ENCODE results near the gene ORC5.
A peak's percentile ranks its signal among the peaks of the same experiment; 100 is the strongest.
"Not testable (repeated sequence)": the region's sequence is repeated elsewhere in the genome, so short reads cannot be mapped to it uniquely, and the experiment has no call there.

Gene ORC5

DNA sequence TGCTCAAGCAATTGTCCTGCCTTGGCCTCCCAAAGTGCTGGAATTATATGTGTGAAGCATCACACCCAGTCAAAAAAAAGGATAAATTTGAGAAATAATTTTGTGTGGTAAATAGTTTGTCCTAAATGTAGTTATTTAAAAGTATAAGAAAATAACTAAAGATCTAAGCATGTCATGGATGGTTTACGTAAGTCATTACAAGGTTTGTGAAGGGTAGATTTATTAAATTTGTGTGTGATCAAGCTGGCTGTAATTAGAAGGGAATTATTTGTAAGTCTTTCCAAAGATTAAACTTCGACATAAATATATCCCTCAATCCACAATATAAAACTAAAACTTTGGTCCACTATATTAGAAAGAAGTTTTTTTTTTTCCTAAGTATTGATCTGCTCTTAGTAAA lies 28.6 kb downstream of the ORC5 start:
- peak; percentile 46 for DNase-seq

DNA sequence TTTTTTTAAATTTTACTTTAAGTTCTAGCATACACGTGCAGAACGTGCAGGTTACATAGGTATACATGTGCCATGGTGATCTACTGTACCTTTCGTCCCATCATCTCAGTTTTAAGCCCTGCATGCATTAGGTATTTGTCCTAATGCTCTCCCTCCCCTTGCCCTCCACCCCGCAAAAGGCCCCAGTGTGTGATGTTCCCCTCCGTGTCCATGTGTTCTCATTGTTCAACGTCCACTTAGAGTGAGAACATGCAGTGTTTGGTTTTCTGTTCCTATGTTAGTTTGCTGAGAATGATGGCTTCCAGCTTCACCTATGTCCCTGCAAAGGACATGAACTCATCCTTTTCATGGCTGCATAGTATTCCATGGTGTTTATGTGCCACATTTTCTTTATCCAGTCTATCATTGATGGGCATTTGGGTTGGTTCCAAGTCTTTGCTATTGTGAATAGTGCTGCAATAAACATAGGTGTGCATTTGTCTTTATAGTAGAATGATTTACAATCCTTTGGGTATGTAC lies 30.2 kb downstream of the ORC5 start:
- not testable (repeated sequence) for DNase-seq

DNA sequence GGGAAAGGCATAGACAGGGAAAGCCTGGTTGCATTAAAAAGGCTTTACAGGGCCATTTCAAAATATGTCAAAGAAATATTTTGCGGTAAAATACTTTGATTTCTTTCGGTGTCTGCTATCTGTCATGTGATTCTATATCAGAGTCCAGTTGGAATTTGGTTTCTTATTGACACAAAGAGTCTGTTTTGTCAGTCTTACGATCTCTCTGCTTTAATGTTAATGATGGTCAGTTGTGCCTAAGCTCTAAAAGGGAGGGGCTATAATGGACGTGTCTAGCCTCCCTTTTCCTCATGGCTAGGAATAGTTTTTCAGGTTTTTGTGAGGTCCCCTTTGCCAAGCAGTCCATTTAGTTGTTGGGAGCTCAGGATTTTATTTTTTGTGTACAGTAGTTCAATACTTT lies 31.5 kb downstream of the ORC5 start:
- DNase-seq, result no peak

DNA sequence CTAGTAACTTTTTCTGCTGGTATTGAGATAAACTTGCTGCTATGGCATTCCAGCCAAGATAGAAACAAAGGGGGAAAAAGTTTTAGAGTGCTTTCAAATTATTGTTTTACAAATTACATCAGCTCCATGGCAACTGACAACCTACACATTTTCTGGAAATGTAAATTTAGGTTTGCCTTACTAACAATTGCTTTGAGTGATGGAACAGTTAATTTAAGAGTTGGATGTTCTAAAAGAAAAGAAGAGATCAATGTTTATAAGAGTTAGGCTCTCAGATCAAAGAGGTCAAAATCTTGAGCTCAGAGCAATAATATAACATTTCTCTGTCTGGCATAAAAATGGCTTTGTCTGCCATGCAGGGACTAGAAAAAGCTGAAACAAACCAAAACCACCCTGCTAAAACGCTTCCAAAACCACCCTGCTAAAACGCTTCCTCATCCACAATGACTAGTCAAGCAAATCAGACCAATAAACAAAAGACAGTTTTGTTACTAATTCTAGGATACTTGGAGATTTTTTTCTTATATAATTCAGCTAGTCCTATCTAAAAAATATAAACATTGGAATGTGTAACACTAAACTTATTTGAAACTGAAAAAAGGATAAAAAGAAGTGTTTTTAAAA lies 32.3 kb downstream of the ORC5 start:
- peak; percentile 31 for DNase-seq

DNA sequence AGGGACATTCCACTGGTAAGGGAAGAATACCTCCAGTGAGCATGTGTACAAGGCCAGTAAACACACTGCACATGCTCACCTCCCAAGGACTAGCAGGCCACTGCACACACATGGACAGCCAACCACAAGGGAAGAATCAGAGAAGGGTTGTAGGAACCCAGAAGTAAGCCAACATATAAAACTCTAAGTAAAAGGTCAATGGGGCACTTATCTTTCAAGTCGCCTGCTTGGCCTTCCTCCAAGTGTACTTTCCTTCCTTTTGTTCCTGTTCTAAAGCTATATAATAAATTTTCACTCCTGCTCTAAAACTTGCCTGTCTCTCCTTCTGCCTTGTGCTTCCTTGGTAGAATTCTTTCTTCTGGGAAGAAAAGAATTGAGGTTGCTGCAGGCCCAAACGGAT lies 33.0 kb downstream of the ORC5 start:
- peak; percentile 60 for DNase-seq

DNA sequence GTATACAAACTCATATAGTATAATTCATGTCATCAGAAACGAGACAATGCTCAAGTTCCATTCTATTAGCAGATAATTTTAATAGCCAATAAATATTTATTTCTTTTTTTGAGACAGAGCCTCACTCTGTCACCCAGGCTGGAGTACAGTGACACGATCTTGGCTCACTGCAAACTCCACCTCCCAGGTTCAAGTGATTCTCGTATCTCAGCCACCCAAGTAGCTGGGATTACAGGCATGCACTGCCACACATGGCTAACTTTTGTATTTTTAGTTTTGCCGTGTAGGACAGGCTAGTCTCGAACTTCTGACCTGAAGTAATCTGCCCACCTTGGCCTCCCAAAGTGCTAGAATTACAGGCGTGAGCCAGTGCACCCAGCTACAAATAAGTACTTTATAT lies 45.7 kb downstream of the ORC5 start:
- no peak for DNase-seq

DNA sequence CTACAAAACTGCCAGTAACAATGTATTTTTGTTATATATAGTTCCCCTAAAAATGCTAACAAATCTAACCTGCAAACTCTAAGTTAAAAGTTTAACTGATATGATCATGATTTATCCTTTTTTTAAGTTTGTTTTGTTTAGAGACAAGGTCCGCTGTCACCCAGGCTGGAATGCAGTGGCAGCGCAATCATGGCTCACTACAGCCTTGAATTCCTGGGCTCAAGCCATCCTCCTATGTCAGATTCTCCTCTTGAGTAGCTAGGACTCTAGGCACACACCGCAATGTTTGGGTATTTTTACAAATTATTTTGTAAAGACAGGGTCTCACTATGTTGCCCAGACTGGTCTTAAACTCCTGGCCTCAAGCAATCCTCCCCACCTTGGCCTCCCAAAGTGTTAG lies 46.6 kb downstream of the ORC5 start:
- no peak for DNase-seq

DNA sequence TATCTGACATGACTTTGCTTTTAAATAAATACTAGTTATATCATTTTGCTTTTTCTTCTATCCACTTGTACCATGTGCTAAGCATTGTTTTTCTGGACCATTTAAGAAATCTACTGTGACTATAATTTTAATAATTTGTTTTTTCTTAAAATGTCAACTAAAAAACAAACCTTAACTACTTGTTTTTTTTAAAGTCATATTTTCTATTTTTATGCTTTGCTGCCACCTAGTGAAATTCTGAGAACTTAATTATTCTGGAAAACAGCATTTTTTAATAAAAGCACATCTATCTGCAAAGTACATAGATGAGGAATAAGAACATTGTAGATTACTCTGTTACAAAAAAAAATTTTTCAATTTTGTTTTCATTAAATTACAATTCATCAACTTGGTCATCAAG lies 47.4 kb downstream of the ORC5 start:
- DNase-seq, result peak; percentile 65

DNA sequence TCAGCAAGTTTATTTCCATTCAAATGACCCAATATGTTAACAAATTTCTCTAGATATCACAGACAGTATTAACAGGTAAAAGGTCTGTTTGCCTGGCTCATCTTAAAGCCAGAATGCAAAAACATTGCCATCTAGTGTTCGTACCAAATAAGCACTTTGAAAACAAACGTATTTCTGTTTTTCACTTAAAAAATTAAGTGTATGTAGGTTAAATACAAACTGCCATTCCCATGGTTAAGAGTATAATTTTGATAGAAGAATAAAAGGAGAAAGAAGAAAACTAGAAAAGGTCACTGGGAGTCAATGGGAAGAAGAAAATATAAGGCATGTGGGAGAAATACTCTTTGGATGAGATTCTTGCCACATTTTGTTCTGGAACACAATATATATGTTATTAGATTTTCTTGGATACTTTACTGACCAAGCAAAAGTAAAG lies 51.0 kb downstream of the ORC5 start:
- DNase-seq, result peak; percentile 61

DNA sequence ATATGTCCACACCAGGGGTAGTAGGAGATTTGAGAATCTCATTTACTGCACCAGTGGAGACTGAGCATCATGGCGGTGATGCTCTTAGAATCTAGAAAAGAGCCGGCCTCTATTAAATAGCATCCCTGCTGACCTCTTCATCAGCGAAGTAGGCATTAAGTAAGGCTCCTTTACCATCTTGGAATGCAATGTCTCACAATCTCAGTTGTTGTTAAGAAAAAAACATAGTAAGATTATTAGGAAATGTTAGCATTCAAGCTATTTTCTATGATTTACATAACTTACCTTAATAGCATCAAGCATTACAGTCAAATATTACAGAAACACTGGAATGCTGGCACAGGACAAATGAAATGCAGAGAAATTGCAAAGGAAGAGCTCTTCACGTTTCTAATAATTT lies 54.5 kb downstream of the ORC5 start:
- DNase-seq, result no peak

DNA sequence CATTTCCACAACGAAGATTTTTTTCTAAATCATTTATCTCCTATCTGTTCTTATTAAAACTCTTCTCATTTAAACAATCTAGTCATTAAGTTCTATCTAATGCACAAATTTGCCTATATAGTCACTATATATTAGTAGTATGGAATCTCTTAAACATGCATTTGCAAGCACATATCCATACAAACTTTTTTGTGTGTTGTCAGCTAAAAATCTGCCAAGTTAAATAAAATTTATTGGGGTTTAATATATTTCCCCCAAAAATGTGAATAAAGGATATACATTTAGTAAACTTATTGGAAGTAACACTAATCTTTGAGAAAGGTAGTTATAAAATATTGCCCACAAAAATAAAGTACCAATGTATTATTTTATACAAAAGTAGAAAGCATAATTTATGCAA lies 55.3 kb downstream of the ORC5 start:
- DNase-seq, result no peak

DNA sequence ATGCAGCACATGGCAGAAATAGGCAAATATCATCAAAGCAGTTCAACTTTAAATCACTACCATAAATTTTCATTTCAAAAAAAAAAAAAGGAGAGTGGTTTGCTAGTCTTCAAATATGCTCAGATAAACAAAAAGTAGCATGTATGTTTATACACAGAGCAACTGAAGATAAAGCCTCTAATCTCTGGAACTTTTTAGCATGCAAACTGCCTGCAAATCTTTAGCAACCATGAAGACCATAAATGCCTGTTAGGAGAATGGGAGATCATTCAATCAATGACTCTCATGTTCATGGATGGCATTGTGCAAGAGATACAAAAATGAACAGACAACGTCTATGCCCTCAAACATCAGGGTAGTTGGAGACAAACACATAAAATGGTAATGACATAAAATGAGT lies 57.3 kb downstream of the ORC5 start:
- no peak for DNase-seq

DNA sequence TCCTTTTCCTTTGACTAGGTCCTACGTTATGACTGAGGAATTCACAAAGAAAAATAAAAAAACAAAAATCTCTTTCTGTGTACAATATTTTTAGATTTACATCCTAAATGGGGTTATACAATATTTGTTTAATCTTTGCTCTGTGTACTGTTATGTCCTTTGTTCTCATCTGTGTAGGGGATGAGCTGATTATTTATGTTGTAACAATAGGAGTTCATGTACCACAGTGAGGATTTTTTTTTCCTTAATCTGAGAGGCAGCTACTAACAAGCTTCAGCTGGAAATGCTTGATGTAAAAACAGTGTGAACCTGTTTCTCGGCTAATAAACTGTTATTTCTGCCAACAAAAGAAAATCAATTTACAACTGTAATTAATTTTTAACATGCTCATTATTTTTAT lies 58.0 kb downstream of the ORC5 start:
- no peak for DNase-seq

DNA sequence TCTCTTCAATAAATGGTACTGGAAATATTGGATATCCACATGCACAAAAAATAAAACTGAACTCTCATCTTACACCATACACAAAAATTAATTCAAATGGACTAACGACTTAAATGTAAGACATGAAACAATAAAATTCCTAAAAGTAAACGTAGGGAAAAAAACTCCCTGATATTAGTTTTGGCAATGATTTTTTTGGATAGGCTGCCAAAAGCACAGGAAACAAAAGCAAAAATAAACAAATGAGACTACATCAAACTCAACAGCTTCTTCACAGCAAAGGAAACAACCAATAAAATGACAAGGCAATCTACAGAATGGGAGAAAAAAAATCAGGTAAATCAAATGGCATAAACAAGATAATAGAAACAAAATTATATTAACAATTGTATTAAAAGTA lies 65.7 kb downstream of the ORC5 start:
- DNase-seq, result no peak

DNA sequence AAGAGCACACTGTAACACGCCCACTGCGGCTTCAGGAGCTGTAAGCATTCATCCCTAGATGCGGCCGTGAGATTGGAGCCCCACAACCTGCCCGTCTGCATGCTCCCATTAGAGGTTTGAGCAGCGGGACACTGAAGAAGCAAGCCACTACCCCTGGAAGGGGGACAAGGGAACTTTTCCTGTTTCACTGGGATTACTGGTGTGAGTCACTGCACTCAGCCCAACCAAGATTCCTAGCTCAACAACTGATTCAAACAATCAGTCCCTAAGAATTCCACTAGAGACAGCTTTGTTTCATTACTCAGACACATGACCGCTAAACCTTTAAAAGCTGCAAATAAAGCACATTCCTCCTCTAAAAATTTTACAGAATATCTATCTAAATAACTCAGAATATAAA lies 69.8 kb downstream of the ORC5 start:
- no peak for DNase-seq

DNA sequence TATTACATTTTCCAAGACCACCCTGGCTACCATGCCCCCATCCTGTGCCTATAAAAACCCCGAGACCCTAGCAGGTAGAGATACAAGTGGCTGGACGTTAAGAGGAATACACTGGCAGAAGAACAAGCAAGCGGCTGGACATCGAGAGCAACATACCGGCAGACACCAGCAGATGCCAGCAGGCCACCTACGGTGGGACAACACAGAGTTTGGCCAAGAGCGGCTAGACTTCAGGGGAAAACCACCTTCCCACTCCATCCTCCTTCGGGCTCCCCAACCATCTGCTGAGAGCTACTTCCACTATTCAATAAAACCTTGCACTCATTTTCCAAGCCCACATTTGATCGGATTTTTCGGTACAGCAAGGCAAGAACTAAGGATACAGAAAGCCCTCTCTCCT lies 70.3 kb downstream of the ORC5 start:
- DNase-seq, result no peak

DNA sequence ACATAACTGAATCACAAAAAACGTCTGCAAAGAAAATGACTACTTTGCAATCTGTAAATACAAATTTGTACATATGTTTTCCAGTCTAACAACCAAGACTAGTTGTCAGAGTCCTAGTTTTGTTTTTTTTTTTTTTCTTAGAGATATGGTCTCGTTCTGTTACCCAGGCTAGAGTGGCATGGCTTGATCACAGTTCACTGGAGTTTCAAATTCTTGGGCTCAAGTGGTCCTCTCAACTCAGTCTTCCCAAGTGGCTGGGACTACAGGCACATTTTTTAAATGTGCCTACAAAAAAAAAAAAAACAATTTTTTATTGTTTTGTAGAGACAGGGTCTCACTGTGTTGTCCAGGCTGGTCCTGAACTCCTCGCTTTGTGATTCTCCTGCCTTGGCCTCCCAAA lies 70.8 kb downstream of the ORC5 start:
- no peak for DNase-seq

DNA sequence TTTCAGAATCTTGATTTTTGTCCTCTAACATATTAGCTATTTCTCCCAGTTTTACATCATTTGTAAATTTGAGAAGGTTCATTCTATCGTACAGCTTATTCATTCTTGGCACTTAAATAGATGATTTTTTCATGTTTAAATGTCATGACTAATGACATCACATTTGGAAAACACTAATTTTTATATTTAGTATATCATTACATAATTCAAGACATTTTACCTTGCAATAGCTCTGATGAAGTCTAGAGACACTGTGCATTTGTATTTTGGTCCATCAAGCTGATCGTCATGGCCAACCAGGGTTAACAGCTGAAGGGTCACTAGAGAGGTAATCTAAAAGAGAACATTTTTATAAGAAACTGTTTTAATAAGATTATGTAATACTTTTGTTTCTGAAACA lies 71.3 kb downstream of the ORC5 start:
- no peak for DNase-seq

DNA sequence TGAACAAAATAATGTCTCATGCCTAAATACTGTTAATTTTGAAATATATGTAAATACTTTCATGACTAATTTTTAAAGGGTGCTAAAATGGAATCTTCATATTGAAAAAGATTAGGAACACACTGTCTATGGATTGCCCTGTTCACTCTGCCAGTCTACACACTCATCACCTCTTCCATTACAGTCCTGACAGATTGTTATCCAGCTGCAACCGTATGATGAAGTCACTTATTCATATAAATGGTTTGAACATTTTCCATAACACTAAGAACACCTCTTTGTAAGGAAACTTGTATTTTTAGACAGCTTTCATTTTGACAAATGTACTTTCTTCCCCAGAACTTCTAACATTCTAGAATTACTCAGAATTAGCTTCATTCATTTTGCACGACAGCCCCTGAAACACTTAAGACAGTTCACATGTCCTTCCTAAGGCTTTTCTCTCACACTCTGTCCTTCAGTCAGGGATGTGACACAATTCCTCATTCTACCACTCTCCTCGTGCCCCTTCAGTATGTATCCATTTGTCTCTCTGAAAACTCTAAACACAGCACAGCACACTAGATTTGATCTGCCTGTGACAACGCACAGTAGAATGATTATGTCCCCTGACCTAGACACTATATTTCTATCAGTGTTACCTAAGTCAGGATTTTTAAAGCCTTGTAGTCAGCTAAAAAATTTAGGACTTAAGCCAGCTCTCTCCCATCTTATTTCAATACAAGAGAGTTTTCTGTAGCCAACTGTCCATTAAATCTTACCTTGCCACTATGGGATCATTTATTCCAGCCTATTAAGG lies 71.9 kb downstream of the ORC5 start:
- no peak for DNase-seq

DNA sequence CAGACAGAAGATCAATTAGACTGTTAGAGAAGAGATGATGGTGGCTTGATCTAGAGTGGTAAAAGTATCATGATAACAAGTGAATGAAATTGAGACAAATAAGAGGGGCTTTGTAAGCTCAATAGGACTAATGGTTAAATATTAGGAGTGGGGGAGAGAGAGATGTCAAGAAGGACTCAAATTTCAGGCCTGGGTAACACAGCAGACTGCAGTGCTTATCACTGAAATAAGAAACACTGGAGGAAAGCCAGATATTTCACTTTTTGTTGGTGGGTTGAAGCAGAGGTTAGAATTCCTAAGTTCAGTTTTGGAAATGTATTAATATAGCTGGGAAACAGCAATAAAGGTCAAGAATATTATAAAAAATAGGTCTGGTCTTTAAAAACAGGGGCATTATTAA lies 74.6 kb downstream of the ORC5 start:
- DNase-seq, result no peak

DNA sequence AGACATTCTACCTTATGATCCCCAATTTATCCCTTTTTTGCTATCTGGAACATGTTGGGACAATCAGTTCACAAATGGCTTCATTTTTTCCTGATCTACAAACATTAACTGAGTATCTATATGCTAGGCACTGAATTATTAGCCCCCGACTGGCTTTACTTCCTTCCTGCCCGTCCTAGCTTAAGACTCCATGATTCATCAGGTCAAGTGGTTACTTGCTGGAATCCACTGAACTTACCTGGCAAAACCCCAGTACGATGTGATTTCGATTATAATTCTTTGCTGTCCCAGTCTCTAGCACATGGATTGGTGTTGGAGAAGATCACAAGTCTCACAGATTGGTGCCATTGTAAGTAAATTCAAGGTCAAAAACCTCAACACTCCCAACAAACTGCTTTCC lies 77.1 kb downstream of the ORC5 start:
- DNase-seq, result no peak

DNA sequence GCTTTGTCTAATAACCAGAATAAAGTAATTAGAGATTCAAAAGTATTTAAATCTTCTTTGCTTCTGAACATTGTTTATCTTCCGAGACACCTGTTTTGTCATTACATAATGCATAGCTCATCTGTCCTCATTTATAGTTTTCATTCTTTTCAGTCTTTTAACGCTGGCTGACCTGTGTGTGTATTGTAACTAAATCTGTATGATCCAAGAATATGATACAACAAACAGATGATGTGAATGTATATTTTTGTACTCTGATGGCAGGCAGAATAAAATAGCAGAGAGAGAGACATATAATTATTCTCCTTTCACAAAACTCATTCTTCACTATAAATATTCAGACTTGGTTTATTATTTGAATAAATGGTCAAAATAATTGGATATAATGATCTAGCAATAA lies 80.6 kb downstream of the ORC5 start:
- no peak for DNase-seq

DNA sequence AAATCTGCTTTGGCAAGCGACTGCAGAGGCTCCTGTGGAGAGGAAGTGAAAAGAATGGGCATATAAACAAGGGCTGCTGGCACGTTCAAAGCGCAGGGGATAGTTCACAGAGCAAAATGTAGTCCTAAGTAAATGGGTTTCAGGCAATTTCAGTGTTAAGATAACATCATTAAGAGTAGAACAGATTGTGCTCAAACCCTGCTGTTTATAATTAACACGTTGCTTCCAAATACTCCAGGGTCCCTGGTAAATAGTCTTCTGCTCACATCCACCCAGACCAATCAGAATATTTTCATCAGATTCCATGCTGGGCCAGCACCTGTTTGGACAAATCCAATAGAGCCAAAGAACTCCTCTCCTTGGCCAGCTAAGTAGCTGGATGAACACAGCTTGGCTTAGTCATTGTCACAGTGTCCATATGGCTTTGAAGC lies 81.4 kb downstream of the ORC5 start:
- DNase-seq, result no peak

DNA sequence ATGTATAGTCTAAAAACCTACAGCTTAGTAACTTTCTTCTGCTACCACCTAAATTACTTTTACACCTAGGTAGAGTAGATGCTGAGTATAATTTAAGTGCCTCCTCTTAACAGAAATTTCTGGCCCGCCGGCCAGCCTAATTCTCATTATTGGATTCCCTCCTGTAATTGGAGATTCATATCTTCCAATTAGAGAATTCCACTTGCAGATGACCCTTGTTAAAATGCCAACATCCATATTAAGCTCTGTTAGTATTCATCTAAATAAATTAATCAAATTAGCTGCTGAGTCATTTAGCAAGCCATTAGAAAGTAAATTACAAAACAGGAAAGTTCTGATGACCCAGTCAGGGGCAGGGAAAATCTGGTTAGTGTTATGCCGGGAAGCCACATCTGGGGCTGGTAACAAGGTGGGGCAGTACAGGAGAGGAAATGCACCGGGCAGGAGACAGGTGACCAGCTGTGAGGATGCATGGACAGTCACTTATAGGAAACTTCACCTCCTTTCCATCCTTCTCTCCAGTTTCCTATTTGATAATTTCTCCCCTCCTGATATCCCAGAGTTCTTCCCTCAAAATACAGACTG lies 82.8 kb downstream of the ORC5 start:
- no peak for DNase-seq

Data from hematopoietic multipotent progenitor cell treated with erythropoietin and hydrocortisone succinate and interleukin-3 and kit ligand, for 4 days (in vitro differentiated cells).